NCI-H1105 treated with DMSO at 0.1 percent for 48 hours (cell line): Measurements from ENCODE around the gene MED12L.
A peak's percentile ranks its signal among the peaks of the same experiment; 100 is the strongest.

Source experiments
- DNase-seq: peaks from one replicate; lab custom pipeline; 2025; lab: John Stamatoyannopoulos, UW

The MED12L gene

DNA sequence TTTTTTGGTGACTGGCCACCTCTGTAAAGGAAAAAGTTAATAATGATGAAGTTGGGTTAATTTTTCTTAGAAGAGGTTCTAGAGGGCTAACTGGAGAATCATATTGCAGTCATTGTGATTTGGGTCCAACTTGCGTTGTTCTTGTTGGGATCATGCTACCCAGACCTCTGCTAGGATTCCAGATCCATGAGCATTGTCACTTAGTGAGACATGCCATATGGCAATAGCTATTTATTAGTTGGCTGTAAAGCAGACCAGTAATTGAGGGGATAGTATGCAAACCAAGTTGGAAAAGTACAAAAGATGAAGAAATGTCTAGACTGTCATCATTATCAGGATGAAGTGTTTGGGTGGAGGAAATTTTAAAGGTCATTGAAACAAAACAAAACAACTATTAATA is 329.8 kb downstream of the MED12L start:
- no peak for DNase-seq

GRCh38 chr3:151419806-151420205 is 334.3 kb downstream of the MED12L start:
- DNase-seq, result no peak

GRCh38 chr3:151421938-151422337 is 336.5 kb downstream of the MED12L start:
- no peak for DNase-seq

- DNase-seq, result no peak
These were observed 337.6 kb downstream of the MED12L start for GRCh38 chr3:151423091-151423490.

DNA sequence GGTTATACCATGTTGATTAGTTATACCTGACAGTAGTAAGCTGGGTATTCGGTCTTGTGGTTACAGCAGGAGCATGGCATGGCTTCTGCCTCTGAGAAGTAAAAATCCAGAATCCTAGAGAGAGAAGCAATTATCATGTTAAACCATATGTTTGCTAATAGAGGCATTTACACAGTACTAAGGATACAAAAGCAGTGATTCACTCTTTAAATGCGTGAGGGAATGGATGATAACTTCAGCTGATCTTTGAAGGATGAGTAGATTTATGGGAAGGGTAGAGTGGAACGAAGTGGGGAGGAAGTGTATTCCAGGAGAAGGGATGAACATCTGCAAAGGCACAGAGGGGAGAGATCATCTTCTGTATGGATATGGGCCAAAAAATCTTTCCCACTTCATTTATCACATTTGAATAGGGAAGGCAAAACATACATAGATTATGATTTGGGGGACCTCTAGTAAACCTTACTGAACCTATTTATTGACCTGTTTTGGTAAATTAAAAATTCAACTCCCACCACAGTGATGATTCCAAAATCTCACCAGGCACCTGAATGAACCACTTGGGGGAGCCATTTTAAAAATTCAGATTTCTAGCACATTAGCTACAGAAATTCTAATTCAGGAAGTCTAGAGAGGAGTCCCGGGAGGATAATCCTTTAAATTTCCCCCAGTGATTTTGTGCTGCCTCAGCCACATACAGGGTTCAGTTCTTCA is 340.3 kb downstream of the MED12L start:
- no peak for DNase-seq

DNA sequence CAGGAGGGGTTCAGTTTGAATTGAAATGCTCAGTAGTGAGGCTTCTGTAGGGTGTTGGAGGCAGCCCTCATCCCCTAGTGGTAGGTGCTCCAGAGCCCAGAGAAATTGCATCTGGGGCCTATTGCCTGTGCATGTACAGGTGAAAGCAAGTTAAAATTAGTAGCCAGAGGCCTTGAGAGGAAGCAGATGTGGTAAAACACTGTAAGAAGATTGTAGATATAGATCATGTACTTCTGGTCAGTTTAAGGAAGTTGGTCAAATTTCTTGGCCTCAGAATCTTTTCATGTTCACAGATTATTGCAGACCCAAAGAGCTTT is 340.8 kb downstream of the MED12L start:
- no peak for DNase-seq

DNA sequence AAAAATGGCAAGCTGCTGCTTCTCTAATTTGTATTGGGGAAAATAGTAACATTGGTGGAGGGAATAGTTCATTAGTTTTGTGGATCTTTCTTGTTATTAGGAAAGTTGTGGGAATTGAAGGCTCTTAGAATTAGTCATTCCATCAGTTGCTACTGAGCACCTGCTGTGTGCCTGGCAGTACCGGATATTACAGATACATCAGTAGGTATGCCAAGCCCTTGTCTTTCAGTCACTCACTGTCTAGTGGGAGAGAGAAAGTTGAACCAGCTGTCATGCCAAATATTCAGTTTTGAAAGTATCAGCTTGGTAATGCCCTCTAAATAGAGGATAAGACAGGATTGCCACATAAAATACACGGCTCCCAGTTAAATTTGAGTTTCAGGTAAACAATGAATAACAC is 342.9 kb downstream of the MED12L start:
- no peak for DNase-seq

DNA sequence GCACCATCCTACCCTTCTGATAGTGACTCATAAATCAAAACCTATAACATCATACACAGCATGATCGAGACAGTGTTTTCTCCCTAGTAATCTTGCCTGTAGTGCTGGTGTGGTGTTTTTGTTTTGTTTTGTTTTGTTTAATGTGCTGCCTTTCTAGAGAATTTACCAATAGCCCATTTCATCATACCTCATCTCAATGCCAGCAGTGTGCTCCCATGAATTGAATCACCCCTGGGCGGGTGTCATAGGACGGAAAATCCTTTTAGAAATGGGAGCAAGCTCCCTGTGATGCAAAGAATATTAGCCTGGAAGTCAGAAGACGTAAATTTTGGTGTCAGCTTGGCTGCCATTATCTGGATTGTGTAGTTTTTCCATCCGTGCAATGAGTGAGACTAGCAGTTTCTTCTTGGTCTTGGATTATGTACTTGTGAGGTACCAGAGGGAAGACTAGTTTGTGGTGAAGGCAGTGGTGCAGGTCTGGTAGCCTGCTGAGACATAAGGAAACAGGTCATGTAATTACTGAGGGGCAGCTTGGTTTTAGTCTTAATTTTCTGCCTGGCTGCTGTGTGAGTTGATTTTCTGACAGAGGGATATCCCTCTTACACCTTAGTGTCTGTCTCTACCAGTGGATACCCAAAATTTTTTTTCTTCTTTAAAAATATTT is 345.5 kb downstream of the MED12L start:
- no peak for DNase-seq

- no peak for DNase-seq
These were observed 346.5 kb downstream of the MED12L start for GRCh38 chr3:151431940-151432339.

DNA sequence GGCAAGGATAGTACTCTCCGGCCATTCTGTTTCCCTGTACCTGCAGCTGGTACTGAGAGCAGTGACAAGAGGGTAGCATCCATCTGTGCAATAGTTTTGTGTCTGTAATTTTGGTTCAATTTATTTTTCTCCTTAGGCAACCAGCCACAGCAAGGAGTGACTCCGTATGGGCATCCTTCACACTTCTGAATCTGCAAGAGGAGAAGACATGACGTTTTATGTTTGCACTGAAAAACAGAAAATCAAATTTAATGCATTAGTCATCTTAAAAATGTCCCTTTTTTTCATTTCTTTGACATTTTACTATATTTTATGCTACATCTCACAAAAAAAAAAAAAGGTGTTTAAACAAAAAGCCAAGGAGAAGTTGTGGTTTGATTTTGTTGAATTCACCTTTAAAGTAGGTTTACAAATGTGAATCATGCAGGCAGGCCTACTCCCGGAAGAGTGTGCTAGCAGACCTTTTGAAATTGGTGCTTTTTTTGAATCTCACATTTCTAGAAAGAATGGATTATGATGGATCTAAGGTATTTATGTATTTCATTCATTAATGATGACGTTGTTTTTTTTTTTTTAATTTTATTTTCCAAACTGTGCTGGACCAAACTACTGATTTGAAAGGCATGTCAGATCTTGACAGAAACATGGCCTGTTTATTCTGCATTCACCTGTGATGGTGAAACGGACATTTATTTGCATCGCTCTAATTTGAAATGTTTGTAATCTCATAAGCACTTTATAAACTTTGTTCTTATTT is 347.3 kb downstream of the MED12L start:
- no peak for DNase-seq

- no peak for DNase-seq
These were observed 348.9 kb downstream of the MED12L start for GRCh38 chr3:151434151-151434890.

- DNase-seq, result no peak
These were observed 351.4 kb downstream of the MED12L start for GRCh38 chr3:151436675-151437446.

DNA sequence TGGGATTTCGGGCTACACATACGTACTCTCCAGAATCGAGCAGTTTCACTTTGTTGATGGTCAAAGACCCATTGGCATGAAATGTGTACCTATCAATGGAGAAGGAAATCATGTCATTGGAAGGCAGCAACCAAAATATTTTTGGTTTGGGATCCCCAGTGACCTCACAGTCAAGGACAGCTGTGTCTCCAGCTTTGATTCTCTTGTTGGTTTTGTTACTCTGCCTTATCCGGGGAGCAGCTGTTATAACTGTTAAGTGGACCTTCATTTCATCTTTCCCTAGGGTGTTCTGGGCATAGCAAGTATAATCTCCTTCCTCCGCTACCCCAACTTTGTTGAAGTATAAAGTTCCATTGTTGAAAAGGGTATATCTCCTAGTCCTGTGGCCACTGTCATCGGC is 352.4 kb downstream of the MED12L start:
- no peak for DNase-seq

DNA sequence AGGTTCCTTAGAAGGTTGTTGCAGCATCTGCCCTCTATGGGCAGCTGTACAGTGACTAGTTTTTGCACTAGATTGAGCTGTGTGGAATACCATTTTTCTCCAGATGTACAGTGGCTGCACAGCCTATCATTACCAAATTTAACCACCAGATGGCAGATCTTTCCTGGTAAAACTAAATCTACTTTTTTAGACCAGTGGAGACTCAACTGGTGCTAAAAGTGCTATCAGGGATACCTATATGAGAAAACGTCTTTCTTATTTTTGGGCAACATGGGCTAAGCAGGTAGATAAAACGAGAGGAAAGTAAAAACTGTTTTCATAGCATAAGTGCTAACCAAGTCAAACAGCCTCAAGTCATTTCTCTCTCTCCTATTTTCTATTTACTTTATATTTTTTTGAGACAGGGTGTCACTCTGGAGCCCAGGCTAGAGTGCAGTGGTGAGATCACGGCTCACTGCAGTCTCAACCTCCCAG is 354.2 kb downstream of the MED12L start:
- DNase-seq, result peak; percentile 77

DNA sequence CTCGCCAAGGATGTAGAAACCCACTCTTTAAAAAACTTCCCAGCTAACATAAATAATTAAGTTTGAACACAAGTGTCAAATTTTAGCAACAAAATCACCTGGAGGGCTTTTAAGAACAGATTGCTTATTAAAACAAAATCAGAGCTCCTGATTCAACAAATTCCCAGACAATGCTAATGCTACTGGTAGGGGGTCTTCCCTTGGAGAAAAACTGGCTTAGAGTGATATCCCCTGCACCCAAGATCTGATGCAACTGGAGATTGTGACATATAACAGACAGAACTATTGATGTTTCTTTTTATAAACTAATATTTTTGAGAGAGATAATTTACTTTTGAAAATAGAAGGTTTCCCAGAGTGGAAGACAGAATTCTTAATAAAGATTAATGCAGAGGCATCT is 355.5 kb downstream of the MED12L start:
- no peak for DNase-seq

GRCh38 chr3:151443583-151443982 is 358.1 kb downstream of the MED12L start:
- no peak for DNase-seq

DNA sequence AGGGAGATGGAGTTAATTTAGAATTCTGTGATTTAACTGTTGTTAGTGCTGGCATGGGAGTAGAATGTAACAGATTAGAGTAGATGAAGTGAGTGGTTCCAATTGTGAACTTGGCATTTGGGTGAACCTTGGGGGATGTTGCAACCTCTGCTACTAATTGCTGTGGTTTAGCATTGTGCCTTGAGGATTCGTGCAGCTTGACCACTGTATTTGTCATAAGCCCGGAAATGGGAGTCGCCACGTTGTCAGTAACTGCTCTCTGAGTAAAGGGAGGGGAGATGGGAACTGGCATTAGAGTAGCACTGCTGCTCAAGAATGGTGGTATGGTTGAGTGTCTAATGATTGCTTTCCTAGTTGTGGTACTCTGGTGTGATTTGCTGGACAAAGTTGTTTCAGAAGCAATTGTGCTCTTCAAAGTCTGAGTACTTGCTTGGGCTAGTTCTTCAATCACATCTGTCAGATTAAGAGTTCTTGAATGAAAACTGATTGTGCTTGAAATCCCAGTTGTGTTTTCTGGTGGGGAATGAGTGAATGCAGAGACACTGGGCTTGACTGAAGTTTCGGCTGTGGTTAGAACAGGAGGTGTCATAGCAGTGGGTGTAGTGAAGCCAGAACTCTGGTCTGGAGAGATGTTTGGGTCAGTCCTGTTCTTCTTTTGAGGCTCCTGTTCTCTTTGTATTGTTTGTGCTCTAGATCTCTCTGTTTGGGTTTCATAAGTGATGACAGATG is 360.0 kb downstream of the MED12L start:
- DNase-seq, result no peak

DNA sequence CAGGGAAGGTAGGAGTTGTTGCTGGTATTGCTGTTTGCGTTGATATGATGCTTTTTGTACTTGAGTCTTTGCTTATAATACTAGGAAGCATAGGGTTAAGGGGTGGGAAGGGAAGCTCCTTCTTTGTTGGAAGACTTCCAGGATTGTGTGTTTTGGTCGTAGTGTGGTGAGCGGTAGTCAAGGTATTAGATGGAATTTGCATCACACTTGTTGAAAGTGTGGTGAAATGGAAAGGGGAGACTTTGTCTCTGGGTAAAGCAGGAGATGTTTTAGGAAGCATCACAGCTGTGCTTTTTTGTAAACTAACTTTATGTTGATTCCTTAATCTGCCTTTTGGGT is 360.5 kb downstream of the MED12L start:
- no peak for DNase-seq

- no peak for DNase-seq
These were observed 366.9 kb downstream of the MED12L start for GRCh38 chr3:151452368-151452767.

GRCh38 chr3:151452841-151453240 is 367.4 kb downstream of the MED12L start:
- DNase-seq, result no peak

DNA sequence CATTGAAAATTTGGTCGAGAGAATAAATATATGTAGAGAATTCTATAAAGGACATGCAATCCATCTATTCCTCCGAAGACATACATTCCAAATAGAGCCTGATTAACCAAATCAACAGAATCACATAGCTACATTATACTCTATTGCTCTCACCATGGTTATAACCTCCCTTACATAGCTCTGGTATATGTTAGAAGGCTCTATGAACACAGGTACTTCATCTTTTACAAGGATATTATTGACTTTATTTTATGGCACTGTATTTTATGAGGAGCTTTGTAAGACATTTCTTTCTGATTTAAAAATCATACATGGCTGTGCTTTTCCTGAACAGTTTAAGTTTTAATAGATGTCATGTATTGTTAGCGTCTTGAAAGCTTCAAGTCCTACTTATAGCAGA is 370.6 kb downstream of the MED12L start:
- no peak for DNase-seq
